22Rv1 (cell line): ENCODE results near the gene KLHDC8A.

Experiments used
- H3K27ac ChIP-seq: fragments of 450-650 bp; 2 replicates; pipeline ENCODE4 v1.5.1; 2017
- ZFX ChIP-seq: fragments of 450-650 bp; IDR thresholded peaks from 2 replicates; pipeline ENCODE4 v1.6.1; 2017; ENCODE audit warnings: antibody characterized with exemption, borderline replicate concordance
- TF ChIP-seq, protein P1 (sequence below): fragments of 450-650 bp; IDR thresholded peaks from 2 replicates; pipeline ENCODE4 v1.5.1; 2017; ENCODE audit warnings: mild to moderate bottlenecking

The KLHDC8A gene

DNA sequence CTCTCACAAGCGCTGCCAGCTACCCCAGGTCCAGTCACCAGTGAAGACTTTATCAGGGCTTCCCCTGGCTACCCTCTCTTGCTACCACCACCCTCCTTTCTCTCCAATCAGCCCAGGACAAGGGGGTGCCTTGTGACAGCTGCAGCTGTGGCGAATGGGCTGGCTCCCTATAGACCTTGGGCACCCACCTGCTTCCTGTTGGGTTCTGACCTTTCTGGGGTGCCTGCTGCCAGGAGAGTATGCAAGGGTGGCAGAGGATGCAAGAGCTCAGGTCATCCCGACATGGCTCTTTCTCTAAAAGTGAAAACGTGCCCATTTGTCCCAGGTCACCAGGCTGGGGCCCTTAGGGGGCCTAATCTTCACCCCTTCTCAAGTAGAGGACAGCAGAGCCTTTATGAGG is 6.6 kb downstream of the KLHDC8A start:
- H3K27ac ChIP-seq = no peak overlapping the region
- TF ChIP-seq ZFX = no peak
- TF ChIP-seq, protein P1, sequence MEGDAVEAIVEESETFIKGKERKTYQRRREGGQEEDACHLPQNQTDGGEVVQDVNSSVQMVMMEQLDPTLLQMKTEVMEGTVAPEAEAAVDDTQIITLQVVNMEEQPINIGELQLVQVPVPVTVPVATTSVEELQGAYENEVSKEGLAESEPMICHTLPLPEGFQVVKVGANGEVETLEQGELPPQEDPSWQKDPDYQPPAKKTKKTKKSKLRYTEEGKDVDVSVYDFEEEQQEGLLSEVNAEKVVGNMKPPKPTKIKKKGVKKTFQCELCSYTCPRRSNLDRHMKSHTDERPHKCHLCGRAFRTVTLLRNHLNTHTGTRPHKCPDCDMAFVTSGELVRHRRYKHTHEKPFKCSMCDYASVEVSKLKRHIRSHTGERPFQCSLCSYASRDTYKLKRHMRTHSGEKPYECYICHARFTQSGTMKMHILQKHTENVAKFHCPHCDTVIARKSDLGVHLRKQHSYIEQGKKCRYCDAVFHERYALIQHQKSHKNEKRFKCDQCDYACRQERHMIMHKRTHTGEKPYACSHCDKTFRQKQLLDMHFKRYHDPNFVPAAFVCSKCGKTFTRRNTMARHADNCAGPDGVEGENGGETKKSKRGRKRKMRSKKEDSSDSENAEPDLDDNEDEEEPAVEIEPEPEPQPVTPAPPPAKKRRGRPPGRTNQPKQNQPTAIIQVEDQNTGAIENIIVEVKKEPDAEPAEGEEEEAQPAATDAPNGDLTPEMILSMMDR = no peak

DNA sequence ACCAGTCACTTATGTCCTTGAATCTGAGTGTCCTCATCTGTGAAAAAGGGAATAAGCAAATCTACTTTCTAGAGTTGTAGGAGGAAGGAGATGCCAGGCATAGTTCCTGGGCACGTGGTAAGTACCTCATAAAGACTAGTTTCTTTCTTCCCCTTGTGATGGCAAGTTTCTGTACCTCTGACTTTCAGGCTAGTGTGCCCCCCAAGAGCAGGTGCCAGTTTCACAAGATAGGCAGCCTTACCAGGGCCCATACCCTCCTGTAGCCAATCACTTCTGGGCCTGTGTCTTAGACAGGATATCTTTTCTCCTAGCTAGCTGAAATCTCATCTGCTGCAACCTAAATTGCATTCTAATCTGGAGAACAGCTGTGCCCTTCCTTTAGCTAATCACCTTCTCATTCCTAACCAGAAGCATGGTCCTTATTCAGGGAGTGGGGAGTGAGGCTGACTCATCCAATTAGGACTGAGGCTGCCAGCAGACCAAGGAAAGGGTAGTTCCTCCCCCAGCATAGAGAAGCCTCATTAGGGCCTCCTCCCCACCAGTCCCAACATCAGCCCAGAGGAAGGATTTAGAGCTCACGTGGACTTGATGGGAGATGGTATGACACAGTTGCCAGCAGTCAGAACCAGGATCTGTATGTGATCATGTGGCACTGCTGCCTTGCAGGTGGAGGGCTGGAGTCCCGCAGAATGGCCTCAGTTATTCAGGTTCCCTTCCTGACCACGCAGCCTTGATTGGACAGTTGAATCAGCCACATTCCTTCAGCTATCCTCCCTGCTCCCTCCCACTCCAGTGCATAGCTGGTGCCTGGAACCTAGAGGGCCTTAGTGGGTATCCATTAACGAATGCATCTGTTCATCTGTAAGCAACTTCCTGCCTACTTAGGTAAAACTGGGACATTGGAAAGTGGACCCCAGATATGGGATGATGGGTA is 7.9 kb downstream of the KLHDC8A start:
- no peak overlapping the region for H3K27ac ChIP-seq
- TF ChIP-seq ZFX = no peak
- TF ChIP-seq, protein P1 = no peak

DNA sequence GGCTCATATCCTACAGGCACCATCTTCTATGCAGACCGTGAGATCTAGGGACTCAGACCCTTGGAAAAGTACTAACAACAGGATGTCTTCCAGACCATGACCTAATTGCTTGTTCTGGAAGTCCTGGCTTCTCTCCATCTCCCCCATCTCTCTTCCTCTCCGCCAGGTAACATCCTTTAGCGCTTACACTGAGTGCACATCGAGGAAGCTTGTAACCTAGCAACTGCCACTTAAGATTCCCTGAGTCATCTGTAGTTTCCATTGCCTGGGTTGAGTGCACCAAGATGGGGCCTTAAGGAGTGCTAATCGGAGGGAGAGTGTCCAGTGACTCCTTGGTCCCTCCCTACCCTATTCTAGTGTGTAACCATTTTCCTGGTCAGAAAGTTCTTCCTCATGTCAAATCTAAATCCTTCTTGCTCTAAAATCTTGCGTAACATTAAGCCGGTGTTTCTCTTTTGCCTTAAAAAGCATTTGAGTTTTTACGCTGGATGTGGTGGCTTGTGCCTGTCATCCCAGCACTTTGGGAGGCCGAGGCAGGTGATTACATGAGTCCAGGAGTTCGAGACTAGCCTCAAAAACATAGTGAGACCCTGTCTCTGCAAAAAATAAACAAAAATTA is 9.7 kb downstream of the KLHDC8A start:
- TF ChIP-seq ZFX = no peak
- TF ChIP-seq, protein P1 = no peak
- H3K27ac ChIP-seq = no peak overlapping the region

DNA sequence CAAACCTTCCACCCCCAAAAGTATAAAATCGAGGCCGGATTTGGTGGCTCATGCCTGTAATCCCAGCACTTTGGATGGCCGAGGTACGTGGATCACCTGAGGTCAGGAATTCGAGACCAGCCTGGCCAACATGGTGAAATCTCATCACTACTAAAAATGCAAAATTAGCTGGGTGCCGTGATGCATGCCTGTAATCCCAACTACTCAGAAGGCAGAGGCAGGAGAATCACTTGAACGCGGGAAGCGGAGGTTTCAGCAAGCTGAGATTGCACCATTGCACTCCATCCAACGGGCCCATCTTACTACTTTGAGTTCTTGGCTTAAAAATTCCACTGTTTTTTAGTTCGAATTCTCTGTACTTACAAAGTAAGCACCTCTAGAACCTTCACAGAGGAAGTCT is 11.0 kb downstream of the KLHDC8A start:
- H3K27ac ChIP-seq = no peak overlapping the region
- TF ChIP-seq ZFX = no peak
- TF ChIP-seq, protein P1 = no peak

DNA sequence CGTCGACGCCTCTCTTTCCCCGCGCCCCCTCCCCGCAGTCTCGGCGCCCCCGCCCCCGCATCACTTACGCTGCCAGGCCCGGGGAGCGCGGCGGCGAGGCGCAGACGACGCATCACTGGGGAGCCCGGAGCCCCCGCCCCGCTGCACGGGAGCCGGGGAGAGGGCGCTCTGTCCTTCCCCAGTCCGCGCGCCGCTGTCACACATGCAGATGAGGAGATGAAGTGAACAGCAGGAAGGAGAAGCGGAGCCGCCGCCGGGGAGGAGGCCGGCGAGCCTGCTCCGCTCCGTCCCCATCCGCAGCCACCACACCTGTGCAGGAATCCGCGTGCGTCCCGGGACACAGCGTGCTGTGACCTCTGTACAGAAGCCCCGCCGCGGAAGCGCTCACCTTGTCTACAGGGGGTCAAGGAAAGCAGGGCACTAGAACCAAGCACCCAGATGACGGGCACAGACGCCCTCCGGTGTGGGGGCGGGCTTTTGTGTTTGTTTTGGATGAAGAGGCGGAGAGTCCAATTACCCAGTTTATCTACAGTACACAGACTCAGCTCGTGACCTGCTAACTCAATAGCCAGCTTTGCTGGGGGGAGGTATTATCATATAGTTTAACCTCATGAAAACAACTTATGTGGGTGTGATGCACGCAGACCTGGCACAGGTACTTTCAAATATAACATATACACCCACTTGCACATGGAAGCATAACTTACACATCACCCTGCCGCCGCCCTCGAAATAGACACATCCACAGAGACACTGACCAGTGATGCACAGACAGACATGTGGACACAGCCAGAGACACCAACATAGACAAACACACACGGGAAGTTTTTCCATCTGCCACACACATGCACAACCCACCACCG is 12.4 kb downstream of the KLHDC8A start:
- TF ChIP-seq, protein P1 = peak; percentile 44; the same call in 1 of the 2 replicates
- no peak for TF ChIP-seq ZFX
- no peak overlapping the region for H3K27ac ChIP-seq

DNA sequence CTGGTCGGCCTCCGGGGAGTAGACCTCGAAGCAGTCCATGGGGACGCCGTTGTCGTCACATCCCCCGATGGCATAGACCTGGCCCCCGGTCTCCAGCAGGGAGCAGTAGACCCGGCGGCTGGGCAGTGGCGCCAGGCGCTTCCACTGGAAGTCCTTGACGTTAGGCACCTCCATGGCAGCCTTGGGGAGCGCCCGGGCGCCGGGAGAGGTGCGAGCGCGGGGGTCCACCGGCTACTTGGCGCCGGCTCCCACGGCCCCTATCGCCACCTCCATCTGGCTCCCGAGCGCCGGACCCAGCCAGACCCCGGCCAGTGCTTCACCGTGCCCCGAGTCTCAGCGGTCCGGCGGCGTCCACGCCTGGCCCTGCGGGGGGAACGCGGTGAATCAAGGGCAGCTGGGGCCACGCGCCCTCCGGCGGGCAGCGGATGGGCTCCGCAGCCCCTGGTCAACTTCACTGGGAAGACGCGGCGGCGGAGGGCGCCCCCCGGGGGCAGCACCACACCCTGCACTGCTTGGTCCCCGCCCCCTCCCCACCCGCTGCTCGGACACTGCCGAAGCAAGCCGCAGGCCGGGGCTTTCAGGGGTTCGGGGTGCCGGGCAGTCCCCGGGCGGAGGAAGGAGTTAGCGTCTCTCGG is 13.2 kb downstream of the KLHDC8A start:
- no peak for TF ChIP-seq ZFX
- TF ChIP-seq, protein P1 = peak; percentile 68
- H3K27ac ChIP-seq = no peak overlapping the region
